GM19035 (cell line): ENCODE data around the gene NRG4.
"Not testable (repeated sequence)": the region's sequence is repeated elsewhere in the genome, so short reads cannot be mapped to it uniquely, and the experiment has no call there.

ENCODE experiments used
- ATAC-seq: cut with Tn5 transposase; IDR thresholded peaks from one replicate; pipeline ENCODE4 v1.9.1; 2021; ENCODE audit not compliant: unreplicated experiment

NRG4 gene

GRCh38 chr15:76011627-76012551 lies at the start of gene NRG4:
Gene NRG4, minus strand, starts transcription at chr15:76012424. Its CDS starts 1,194 bp downstream, at chr15:76011230.
- no peak for ATAC-seq

- ATAC-seq, result no peak
These were observed 49.5 kb upstream of the NRG4 start for GRCh38 chr15:76061700-76062099.

GRCh38 chr15:76060118-76060989 lies 48.1 kb upstream of the NRG4 start:
- no peak for ATAC-seq

GRCh38 chr15:76059320-76060117 lies 47.3 kb upstream of the NRG4 start, which contains the start of gene TMEM266:
Gene TMEM266, plus strand, starts transcription at chr15:76059985. Its CDS starts 74,279 bp downstream, at chr15:76134264.
- ATAC-seq, result peak; percentile 36

GRCh38 chr15:76058714-76059319 lies 46.6 kb upstream of the NRG4 start:
- ATAC-seq, result no peak

- ATAC-seq, result no peak
These were observed 45.2 kb upstream of the NRG4 start for GRCh38 chr15:76057332-76058000.

DNA sequence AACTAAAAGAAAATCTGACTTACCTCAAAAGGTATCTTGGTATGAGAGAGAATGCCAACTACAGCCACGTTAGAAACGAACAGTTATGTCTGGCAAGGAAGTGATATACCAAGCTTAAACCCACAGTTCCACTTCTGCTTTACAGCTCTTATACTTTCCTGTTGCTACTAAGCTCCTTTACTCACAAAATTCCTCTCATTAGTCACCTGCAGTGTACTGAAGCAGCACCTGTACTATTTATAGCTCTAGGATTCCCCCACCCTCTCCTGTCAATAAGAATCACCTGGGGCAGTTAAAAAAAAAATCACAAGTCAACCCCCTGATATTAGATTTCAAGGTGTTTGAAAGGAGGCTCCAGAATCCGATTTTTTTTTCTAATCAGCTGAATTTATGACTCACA lies 44.7 kb upstream of the NRG4 start:
- no peak for ATAC-seq

DNA sequence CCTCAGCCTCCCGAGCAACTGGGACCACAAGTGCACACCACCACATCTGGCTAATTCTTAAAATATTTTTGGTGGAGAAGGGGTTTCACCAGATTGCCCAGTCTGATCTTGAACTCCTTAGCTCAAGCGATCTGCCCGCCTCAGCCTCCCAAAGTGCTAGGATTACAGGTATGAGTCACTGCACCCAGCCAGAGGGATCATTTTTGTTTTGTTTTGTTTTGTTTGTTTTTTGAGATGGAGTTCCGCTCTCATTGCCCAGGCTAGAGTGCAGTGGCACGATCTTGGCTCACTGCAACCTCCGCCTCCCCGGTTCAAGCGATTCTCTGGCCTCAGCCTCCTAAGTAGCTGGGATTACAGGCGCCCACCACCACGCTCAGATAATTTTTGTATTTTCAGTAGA lies 42.0 kb upstream of the NRG4 start:
- ATAC-seq, result not testable (repeated sequence)

GRCh38 chr15:76038512-76038911 lies 26.3 kb upstream of the NRG4 start:
- ATAC-seq, result no peak

- ATAC-seq, result no peak
These were observed 23.4 kb upstream of the NRG4 start for GRCh38 chr15:76035593-76035992.

GRCh38 chr15:76034111-76034510 lies 21.9 kb upstream of the NRG4 start:
- ATAC-seq, result no peak

DNA sequence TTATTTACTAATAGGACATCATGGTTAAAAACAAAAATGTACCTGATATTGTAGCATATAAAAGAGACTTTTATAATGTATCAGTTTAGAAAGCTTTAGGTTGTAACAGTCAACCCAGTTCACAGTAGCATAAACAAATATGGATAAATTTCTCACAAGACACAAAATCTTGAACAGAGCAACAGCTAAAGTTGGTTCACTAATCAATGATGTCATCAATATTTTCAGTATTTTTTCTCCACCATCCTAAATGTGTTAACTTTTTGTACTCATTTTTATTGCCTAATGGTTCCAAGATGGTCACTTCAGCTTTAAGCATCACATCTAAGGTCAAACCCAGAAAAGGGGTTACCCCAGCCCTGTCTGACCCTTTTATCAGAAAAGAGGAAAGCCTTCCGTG lies 21.2 kb upstream of the NRG4 start:
- no peak for ATAC-seq

GRCh38 chr15:76032046-76032445 lies 19.8 kb upstream of the NRG4 start:
- ATAC-seq, result no peak

GRCh38 chr15:76024021-76024768 lies 12.0 kb upstream of the NRG4 start:
- ATAC-seq, result no peak

- ATAC-seq, result not testable (repeated sequence)
These were observed 1.2 kb upstream of the NRG4 start for GRCh38 chr15:76013470-76013869.

- ATAC-seq, result no peak
These were observed 1.6 kb downstream of the NRG4 start for GRCh38 chr15:76010613-76011012.

DNA sequence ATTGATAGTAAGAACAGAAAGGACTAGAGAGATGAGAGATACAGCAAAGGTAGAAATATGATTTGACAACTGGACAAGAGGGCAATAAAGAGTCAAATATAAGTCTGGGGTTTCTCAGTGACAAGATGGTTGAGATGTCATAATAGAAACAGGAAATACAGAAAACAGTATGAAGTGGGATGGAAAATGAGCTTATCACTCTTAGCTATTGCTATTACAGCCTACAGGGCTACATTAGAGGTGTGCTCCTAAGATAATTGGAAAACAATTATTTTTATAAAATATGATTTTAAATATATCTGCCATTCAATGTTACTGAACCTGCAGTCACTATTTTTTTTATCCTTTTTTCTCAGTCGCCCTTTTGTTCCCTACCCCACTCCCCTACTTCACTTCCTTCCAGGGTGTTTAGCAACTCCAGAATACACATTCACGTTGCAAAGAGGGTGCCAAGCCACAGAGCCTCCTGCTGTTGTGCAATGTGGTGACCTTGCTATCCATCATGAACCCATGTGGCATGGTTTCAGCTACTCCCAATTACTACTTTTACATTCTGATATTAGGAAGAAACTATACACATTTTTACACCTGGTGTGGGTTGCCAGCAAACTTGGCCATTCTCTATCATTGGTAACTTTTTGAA lies 6.0 kb downstream of the NRG4 start:
- no peak for ATAC-seq

DNA sequence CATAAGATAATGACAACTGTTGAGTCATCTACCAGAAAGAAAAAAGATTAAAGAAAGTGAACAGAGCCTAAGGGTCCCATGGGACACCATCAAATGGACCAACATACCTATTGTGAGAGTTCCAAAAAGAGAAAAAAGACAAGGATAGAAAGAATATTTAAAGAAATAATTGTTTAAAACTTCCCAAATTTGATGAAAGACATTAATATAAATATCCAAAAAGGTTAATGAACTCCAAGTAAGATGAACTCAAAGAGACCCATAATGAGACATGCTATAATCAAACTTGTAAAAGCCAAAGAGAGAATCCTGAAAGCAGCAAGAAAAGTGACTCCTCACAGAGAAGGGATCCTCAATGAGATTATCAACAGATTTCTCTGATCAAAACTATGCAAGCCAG lies 8.9 kb downstream of the NRG4 start:
- no peak for ATAC-seq

DNA sequence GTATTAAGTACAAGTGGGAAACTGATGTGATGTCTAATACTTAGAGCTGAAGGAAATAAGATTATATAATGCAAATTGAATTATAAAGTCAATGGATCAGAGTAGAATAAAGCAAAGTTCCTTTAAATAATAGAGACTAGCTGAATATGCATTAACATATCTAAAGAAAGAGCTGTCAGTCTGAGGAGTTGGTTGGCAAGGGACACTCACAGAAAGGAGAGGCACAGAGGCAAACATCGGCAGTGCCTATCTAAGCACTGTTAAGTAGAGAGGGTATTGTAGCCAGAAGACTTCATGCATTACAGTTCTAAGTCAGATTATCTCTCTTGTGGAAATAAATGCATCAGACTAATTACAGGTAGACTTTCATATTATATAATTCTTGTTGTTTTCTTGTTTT lies 16.6 kb downstream of the NRG4 start:
- ATAC-seq, result no peak
